Gastrocnemius medialis (tissue), 4 donors: ENCODE measurements around the gene TNN. TPM values are rescaled to one million over a fixed set of nuclear protein-coding genes. Genes with fewer than 3 reads are reported as not detected.
A peak's percentile ranks its signal among the peaks of the same experiment; 100 is the strongest.

Experiments used
- ATAC-seq, 2 donors: fragments of 150-250 bp; one replicate each; pipeline ENCODE4 v1.9.1; 2016
- DNase-seq, 2 donors: peaks; one replicate each; pipeline ENCODE4 v3.0.0-alpha.2; 2019
- H3K27ac ChIP-seq, 4 donors: fragments of 200-600 bp; sonication (generic); 1 replicate in 1 of 4; 2 replicates in 3 of 4; pipeline ENCODE4 v1.5.1; 2016 to 2018; ENCODE audit warnings: mild to moderate bottlenecking in 2 of 4, moderate library complexity in 1 of 4
- H3K27me3 ChIP-seq, 3 donors: fragments of 200-600 bp; sonication (generic) in 2 of 3; 1 replicate in 1 of 3; 2 replicates in 2 of 3; pipeline versions ENCODE4 v1.5.1 to v1.6.0; 2016 to 2019; ENCODE audit warnings: mild to moderate bottlenecking in 1 of 3, moderate library complexity in 1 of 3
- H3K36me3 ChIP-seq, 2 donors: fragments of 200-600 bp; sonication (generic) in 1 of 2; one replicate each; pipeline ENCODE4 v1.5.1; 2017 to 2018
- H3K4me1 ChIP-seq, 2 donors: fragments of 200-600 bp; sonication (generic) in 1 of 2; one replicate each; pipeline ENCODE4 v1.5.1; 2016 to 2017; ENCODE audit warnings: mild to moderate bottlenecking in 2 of 2
- H3K4me3 ChIP-seq, 4 donors: fragments of 200-600 bp; sonication (generic) in 3 of 4; 1 replicate in 1 of 4; 2 replicates in 3 of 4; pipeline ENCODE4 v1.5.1; 2016 to 2019; ENCODE audit warnings: mild to moderate bottlenecking in 2 of 4
- H3K9me3 ChIP-seq, 3 donors: fragments of 200-600 bp; sonication (generic) in 2 of 3; 1 replicate in 1 of 3; 2 replicates in 2 of 3; pipeline ENCODE4 v1.5.1; 2016 to 2019
- CTCF ChIP-seq, 5 experiments: fragments of 450-650 bp in 3 of 5; fragments of 200-600 bp in 2 of 5; sonication (generic) in 2 of 5; IDR thresholded peaks in 4 of 5; conservative IDR thresholded peaks in 1 of 5; 1 replicate in 4 of 5; 2 replicates in 1 of 5; pipeline ENCODE4 v1.5.1; 2016 to 2019; ENCODE audit warnings: antibody characterized with exemption in 5 of 5, mild to moderate bottlenecking in 3 of 5, moderate library complexity in 3 of 5
- POLR2A ChIP-seq, 2 donors: fragments of 450-650 bp; IDR thresholded peaks; one replicate each; pipeline ENCODE4 v1.6.1; 2017; ENCODE audit warnings: antibody characterized with exemption in 2 of 2, mild to moderate bottlenecking in 2 of 2, moderate library complexity in 2 of 2
- in situ Hi-C, 4 donors: fragments of 200-750 bp; cut with MboI; loops; one replicate each; pipeline versions ENCODE4 v1.15.0 to v1.8.0; 2017; ENCODE audit warnings: low sequenced_read_pairs in 4 of 4
- intact Hi-C: fragments of 100-400 bp; cut with DNase I; formaldehyde crosslinking; loops from one replicate; pipeline ENCODE4 v1.15.1; 2023; ENCODE audit warnings: low total_unique reads
- total RNA-seq, 4 donors: library from RNA; depleted of rRNA; stranded (reverse); fragments of >200 nt; gene quantifications; one replicate each; pipeline versions ENCODE4 v1.1.0 to v1.2.3, GENCODE V29; 2016

Gene TNN
- total RNA-seq, 4 donors from 2014 or later = 0.07 TPM; not detected in 3

GRCh38 chr1:175179837-175180590 is 112.4 kb downstream of the TNN start:
- in situ Hi-C loops = no loop called here

GRCh38 chr1:175182201-175182746 is 114.6 kb downstream of the TNN start:
- Histone ChIP-seq H3K36me3 (no peaks in the 10 kb centered on the region), H3K27me3 (no peaks in the 10 kb centered on the region)
- intact Hi-C loops = no loop called here

More at GRCh38 chr1:175179837-175180590, 112.4 kb downstream of the TNN start:
- H3K27me3 ChIP-seq = no peaks in the 10 kb centered on the region
- peaks cover 0 to 4% of the 10 kb centered on the region in 2 donors for H3K36me3 ChIP-seq
- TF ChIP-seq POLR2A (IDR thresholded peaks at IDR 0.05) = no peak
- TF ChIP-seq CTCF (IDR thresholded peaks at IDR 0.05 in 4 of 5, conservative IDR thresholded peaks at IDR 0.05 in 1 of 5) = no peak
- no peak for DNase-seq
- no peaks in the 10 kb centered on the region for H3K9me3 ChIP-seq
- intact Hi-C loops = no loop called here
- no peak overlapping the region for H3K27ac ChIP-seq
- H3K4me1 ChIP-seq = peaks cover 0 to 31% of the 10 kb centered on the region in 2 donors
- ATAC-seq = no peak
- no peak overlapping the region for H3K4me3 ChIP-seq

GRCh38 chr1:175183586-175183985 is 116.0 kb downstream of the TNN start:
- Histone ChIP-seq H3K27ac (no peak overlapping the region), H3K36me3 (no peaks in the 10 kb centered on the region), H3K4me1 (peaks cover 0 to 59% of the 10 kb centered on the region in 2 donors), H3K4me3 (no peak overlapping the region), H3K27me3 (no peaks in the 10 kb centered on the region), H3K9me3 (no peaks in the 10 kb centered on the region)
- ATAC-seq (no peak), DNase-seq (no peak)
- in situ Hi-C loops (no loop called here), intact Hi-C loops (no loop called here)
- TF ChIP-seq CTCF (IDR thresholded peaks at IDR 0.05 in 4 of 5, conservative IDR thresholded peaks at IDR 0.05 in 1 of 5) = no peak
- TF ChIP-seq POLR2A (IDR thresholded peaks at IDR 0.05) = no peak

More at GRCh38 chr1:175182201-175182746, 114.6 kb downstream of the TNN start:
- peaks cover 0 to 52% of the 10 kb centered on the region in 2 donors for H3K4me1 ChIP-seq
- H3K27ac ChIP-seq = no peak overlapping the region
- in situ Hi-C loops = no loop called here
- H3K4me3 ChIP-seq = no peak overlapping the region
- no peaks in the 10 kb centered on the region for H3K9me3 ChIP-seq
- DNase-seq (no peak), ATAC-seq (no peak)
- no peak for TF ChIP-seq CTCF (IDR thresholded peaks at IDR 0.05 in 4 of 5, conservative IDR thresholded peaks at IDR 0.05 in 1 of 5)
- no peak for TF ChIP-seq POLR2A (IDR thresholded peaks at IDR 0.05)

- DNase-seq = no peak
- no peak overlapping the region for H3K4me3 ChIP-seq
- in situ Hi-C loops = no loop called here
- no peaks in the 10 kb centered on the region for H3K27me3 ChIP-seq
- ATAC-seq = no peak
- TF ChIP-seq CTCF (IDR thresholded peaks at IDR 0.05 in 4 of 5, conservative IDR thresholded peaks at IDR 0.05 in 1 of 5) (no peak), POLR2A (IDR thresholded peaks at IDR 0.05) (no peak)
- intact Hi-C loops = no loop called here
- H3K27ac ChIP-seq = peak overlapping the region in 1 of 4 donors; percentile 22
- H3K4me1 ChIP-seq = peaks cover 3 to 70% of the 10 kb centered on the region in 2 donors
- H3K36me3 ChIP-seq = no peaks in the 10 kb centered on the region
- no peaks in the 10 kb centered on the region for H3K9me3 ChIP-seq
Observed at GRCh38 chr1:175185903-175186302, 118.3 kb downstream of the TNN start.
